GM18868 (cell line): Measurements from ENCODE around the gene HASPIN.
"Not testable (repeated sequence)": the region's sequence is repeated elsewhere in the genome, so short reads cannot be mapped to it uniquely, and the experiment has no call there.

Experiments used
- ATAC-seq: cut with Tn5 transposase; IDR thresholded peaks from one replicate; pipeline ENCODE4 v1.9.1; 2021; ENCODE audit warnings: mild to moderate bottlenecking, moderate library complexity; ENCODE audit not compliant: unreplicated experiment

HASPIN gene

DNA sequence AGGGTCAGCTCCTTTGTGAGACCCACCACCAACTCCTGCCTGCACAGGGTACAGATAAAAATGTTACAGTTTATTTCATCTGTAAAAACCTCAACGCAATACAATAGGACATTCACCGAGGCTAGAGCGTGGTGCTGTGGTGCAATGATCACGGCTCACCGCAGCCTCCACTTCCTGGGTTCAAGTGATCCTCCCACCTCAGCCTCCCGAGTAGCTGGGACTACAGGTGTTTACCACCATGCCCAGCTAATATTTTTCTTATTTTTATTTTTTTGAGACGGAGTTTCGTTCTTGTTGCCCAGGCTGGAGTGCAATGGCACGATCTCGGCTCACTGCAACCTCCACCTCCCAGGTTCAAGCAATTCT, 11.2 kb downstream of the HASPIN start:
- not testable (repeated sequence) for ATAC-seq

DNA sequence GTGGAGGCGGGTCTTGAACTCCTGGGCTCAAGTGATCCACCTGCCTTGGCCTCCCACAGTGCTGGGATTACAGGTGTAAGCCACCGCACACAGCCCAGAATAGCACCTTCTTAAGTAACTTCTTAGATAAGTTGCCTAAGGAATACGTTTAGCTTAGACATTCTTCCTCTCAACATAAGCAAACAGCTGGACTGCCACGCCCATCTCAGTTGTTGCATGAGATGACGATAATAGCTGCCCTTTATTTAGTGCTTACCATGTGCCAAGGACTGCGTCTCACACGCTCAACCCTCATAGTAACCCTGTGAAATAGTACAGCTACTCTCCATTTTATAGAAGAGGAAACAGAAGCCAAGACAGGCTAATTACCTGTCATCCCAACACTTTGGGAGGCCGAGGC, 11.8 kb downstream of the HASPIN start:
- ATAC-seq, result no peak

DNA sequence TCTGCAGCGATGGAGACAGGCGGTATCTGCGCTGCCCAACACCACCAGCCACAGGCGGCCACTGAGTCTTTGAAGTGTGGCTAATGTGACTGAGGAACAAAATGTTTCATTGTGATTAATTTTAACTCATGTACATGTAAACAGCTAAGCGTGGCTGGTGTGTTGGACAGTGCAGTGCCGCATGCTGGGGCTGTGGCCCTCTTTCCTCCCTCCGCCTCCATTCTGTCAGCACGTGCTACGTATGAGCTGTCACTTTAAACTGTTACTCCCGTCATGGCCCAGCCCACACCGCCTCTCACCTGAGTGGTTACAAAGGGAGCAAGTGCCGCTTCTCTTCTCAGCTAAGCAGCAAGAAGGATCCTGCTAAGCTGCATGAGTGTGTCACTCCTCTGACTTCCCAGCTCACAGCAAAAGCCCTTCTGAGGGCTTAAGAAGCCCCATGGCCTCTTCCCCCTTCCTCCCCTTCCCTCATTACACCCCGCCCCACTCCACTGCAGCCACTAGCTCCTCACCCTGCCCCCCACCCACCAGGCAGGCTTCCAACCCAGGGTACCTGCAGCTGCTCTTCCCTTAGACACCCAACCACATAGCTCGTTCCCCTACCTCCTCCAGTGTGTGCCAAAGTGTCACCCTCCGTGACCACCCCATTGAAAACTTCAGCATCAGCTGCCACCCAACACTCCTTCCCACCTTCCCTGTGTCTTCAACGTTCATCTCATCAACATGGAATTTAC, 15.0 kb downstream of the HASPIN start:
- no peak for ATAC-seq

DNA sequence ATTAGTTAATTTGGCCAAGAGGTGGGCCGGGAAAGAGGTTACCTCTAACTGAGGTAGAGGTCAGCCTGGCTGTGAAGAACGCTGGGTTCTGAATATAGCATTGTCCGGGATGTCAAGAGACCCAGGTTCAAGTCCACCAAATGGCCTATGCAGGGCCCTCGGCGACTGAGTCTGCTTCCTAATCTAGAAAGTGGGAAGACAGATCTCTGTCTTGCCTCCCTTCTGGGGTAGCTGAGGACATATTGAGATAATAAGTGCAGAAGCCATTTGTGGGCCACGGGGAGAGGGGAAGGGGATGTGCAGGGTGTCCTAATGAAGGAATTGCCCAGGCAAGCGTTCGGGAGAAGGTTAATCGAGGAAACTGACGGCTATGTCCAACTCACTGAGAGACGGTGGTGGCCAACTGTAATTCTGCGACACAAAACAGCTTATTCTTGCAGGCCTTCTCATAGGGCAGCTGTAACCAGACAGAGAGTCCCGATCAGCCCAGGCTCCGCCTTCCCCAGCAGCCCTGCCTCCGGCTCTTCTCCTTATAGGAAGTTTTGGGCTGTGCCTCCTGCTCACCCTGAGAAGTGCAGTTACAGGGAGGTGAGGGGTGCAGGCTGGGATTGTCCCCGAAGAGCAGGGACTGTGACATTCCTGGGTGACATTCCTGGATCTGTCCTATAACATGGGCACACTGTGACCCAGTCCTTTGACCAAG, 15.9 kb downstream of the HASPIN start:
- ATAC-seq, result no peak

DNA sequence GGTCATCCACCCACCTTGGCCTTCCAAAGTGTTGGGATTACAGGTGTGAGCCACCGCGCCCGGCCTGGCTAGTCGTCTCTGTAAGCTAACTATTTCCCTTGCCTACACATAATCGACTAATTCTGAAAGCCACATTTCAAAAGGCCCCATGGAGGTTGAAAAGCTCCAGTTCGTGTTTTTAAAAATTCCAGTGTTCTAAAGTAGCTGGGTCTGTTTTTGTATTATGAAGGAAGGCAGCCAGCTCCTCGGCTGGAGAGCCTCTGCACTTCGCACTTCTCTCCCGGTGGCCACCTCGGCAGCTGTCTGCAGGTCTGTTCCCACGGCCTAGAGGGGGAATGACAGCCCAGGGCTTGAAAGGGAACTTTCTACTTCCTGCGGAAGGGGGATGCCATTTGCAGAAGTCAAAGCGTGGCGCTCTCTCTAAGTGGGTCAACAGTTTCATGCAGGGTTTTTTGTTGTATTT, 16.9 kb downstream of the HASPIN start:
- ATAC-seq, result no peak

DNA sequence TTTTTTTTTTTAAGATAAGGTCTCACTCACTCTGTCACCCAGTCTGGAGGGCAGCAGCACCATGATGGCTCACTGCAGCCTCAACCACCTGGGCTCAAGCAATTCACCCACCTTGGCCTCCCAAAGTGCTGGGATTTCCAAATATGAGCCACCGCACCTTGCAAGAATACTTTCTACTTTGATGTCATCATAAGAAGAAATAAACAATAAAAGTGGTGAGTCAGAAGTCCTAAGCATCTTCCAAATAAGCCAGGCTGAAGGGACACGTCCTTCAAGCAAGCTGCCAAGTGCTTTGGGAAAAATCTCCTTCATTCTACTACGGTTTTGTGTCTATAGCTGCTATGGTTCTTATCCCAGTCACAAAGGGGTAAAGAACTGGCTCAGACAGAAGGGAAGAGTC, 20.3 kb downstream of the HASPIN start:
- ATAC-seq, result no peak

DNA sequence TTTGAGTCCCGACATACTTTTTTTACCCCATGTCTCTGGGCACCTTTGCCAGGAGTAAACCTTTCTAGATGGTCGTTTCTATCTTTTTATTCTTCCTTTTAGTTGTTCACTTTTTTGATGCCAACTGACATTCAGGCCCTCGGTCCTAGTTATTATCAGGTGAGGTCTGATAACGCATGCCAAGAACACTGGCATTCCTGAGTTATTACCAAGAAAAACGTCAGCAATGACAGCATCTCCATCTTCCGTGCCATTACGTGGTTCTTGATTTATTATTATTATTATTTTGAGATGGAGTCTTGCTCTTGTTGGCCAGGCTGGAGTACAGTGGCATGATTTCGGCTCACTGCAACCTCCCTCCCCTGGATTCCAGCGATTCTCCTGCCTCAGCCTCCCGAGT, 21.4 kb downstream of the HASPIN start:
- ATAC-seq, result no peak

DNA sequence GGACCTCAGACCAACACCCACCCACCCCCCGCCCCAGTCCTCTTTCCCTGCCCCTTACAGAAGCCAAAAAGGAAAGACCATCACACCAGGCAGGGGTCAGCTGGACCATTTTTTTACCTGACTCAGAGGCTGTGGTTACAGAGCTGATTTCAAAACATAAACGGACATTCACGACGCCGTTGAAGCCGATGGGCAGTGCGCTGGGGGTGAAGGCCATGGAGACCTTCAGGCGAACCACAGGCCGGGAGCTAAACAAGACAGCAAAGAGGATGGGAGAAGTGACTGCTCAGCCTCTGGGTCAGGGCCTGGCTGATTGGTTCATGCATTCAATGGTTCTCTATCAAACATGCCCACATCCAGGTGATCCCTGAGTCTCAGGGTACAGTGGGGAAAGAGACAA, 24.1 kb downstream of the HASPIN start:
- ATAC-seq, result no peak

DNA sequence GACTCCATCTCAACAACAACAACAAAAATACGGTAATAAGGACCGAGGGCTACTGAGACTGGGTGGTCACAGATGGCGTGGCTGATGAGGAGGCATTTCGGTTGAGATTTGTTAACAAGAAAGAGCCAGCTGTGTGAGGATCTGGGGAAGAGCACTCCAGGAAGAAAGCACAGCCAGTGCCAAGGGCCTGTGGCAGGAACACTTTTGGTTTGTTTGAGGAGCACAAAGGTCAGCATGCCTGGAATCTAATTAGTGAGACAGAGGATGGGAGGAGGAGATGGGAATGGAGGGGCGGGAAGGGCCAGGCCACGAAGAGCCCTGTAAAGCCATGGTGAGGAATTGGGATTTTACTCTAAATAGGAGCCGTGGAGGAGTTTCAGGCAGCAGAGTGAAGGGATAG, 24.9 kb downstream of the HASPIN start:
- ATAC-seq, result no peak

DNA sequence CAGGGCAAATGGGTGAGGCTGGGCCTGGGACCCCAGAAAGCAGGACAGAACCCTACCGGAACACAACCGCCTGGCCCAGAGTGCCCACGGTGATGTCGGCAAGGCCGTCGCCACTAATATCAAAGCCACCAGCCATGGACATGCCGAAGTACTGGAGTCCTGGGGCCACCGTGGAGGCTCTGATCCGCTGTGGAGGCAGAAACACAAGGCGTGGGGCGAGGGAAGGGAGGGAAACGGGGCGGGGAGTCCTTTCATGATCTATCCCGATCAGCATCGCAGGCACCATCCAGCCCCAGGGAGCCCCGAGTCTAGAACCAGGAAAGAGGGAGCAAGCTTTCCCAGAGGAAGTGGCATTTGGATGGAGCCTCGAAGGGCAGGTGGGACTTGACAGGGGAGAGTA, 26.6 kb downstream of the HASPIN start:
- no peak for ATAC-seq

DNA sequence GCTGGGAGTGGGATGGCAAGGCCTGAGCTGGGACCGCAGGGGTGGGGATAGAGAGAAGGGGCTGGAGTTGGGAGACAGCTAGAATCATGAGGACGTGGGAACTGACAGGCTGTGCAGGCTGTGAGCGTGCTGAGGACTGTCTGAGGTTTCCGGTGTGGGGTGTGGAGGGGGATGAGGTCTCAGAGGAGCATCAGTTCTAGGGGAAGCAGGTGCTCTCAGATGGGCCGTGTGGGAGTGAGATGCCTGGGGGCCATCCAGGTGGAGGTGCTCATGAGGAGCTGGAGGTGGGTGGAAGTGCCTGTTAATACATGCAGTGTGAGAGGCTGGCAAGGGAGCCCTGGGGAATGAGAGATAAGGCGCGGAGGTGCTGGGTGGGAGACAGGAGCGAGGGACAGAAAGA, 27.2 kb downstream of the HASPIN start:
- ATAC-seq, result no peak

DNA sequence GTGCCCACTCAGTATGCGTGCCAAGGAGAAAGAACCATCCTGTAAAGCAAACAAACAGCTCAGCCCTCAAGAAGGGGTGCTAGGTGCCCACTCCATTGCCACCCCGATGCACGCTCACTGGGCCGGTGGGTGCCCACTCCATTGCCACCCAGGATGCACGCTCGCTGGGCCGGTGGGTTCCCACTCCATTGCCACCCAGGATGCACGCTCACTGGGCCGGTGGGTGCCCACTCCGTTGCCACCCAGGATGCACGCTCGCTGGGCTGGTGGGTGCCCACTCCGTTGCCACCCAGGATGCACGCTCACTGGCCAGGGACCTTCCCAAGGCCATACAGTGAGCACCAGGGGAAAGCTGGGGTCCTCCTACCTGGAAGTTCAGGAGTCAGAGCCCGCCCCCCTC, 28.1 kb downstream of the HASPIN start:
- no peak for ATAC-seq

DNA sequence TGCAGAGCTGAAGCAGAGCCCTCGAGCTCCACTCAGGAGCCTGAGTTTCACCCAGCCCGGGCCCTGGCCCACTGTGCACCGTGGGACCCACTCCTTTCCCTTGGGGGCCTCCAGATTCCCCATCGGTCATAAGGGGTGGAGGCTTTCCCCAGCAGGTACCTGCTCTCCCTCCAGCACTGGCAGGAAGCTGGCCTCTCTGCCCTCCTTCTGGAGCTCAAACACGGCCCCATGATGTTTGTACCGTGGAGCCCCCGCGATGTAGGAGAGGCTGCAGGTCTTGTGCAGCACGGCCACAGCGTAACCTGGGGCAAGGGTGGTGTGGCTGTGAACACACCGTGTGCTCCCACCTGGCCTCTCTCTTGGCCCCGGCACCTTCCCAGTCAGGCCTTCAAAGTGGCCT, 29.9 kb downstream of the HASPIN start:
- no peak for ATAC-seq

DNA sequence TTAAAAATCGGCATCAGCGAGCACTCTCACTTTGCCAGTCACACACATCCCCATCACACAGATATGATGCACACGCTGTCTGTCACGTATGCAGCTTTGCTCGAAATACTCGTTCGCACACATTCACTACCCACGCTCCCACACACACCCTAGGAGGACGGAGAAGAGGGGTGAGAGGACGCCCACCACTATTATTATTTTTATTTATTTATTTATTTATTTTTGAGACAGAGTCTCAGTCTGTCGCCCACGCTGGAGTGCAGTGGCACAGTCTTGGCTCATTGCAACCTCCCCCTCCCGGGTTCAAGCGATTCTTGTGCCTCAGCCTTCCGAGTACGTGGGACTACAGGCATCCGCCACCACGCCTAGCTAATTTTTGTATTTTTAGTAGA, 30.4 kb downstream of the HASPIN start:
- ATAC-seq, result no peak

DNA sequence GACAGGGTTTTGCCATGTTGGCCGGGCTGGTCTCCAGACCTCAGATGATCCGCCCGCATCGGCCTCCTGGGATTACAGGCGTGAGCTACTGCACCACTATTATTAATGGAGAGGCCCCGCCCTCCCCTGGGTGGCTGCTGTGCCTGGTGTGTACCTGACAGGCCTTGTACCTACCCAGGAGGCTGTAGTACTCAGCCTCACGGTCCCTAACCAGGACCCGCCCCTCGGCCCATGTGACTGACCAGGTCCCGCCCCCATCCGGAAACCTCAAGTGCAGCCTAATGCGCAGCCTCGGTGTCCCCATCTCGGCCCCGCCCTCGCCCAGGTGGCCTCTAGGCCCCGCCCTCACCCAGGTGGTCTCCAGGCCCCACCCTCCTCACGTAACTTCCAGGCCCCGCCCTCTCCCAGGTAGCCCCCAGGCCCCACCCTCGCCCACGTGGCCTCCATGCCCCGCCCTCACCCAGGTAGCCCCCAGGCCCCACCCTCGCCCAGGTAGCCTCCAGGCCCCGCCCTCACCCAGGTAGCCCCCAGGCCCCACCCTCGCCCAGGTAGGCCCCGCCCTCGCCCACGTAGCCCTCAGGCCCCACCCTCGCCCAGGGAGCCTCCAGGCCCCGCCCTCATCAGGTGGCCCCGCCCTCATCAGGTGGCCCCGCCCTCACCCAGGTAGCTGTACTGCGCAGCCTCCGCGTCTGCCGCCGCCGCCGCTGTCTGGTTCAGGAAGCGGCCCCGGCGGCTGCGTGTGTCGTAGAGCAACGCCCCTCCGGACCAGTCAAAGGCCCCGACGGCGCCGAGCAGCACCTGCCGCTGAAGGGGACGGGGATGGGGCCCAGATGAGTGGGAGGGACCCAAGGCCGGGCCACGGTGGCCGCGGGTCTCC, 31.0 kb downstream of the HASPIN start:
- no peak for ATAC-seq

DNA sequence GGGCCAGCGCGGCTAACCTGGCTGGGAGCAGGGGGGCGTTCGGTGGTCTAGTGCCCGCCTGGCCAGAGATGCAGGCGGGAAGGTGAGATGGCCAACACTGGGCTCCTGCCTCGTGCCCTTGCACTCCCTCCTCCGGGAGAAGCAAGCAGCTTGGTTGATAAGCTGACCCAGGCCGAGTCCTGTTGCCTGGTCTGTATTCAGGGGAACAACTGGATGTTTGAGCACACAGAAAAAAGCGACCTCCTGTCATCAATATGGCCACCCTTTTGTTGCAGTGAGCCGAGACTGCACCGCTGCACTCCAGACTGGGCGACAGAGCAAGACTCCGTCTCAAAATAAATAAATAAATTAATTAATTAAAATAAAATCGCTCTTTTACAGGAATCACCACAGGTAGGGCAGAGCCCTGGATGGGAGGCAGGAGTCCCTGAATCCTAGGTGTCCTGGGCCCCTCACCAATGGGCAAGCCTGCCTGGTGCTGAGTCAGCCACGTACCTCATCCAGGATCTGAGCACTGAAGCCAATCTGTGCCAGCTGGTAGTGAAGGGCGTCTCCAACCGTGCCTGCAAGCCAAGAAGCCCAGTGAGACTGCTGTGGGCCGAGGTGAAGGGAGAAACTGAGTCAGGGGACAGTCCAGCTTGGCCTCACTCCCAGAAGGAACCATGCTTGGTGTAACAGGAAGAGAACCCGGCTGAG, 31.8 kb downstream of the HASPIN start:
- no peak for ATAC-seq

DNA sequence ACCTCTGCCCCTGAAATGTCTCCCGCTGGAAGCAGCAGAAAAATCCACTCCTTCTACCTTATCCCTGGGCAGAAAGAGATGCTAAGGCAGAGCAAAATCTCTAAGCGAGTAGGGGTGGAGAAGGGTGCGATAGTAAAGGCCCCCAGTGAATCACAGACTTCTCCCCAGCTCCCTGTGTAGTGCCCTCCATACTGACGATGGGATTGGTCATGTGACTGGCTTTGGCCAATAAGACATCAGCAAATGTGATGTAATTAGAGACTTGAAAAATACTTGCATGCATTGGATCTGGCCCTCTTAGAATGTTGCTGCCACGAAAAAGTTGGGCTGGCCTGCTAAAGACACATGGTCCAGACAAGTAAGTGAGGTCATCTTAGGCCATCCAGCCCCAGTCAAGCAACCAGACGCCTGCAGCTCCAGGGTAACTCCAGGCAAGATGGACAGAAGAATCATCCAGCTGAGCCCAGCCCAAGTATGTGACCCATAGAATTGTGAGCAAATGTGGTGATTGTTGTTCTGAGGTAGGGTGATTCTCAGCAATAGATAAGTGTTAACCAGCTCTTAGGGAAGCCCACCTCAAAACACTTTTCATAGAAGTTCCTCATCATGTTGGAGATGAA, 36.0 kb downstream of the HASPIN start:
- no peak for ATAC-seq

DNA sequence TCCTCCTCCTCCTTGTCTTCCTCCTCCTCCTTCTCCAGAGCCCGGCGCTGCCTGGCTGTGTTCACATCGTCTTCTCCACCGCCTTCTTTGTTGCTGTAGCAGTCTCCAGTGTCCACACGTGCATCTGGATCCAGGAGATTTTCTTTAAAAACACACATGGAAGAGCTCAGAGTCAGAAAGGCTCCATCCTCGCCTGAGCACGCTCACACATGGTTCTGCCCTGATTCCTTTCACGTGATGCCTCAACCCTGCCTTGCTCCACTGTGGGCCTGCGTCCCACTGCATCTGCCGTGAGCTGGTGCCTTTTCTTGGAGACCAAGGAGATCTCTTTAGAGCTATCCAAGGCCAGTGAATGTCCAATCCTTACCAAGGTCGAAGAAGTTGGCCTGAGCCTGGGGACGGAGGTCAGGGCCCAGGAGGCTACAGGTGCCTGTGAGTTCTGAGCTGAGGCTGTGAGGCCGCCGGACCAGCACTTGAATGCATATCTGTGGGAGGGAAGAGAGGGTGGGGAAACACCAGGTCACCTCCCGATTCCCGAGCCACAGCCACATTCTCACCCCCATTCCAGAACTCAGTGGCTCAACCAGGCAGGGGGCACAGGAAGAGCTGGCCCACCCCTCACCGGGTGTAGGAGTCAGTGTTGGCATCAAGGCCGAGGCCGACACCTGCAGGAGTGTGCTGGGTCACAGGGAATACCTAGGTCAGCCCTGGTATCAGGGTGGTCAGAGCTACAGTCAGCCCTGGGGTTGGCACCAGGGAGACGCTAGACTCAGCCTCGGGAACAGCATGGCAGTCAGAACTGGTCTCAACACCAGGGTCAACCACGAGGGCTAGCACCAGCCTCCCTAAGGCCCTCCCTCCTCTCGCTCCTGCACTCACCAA, 37.6 kb downstream of the HASPIN start:
- ATAC-seq, result no peak

DNA sequence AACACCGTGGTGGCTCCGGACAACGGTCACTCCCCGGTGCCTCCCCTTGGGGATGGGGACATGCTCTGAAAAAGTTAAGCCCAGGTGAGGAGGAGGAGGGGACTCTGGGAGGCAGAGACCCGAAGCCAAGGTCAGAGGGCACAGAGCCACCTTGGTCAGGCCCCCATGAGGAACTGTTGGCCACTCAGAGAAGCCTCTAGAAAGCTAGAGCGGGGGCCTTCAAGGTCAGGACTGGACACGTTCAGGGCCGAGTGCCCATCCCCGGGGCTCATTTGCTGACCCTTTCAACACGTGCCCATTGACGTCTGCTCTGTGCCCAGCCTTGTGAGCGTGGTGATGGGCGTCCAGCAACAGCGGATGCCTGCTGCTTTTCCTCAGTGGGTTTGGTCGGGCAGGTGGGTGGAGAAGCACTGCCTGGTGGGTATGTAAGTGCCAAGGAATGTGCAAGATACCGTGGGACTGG, 38.2 kb downstream of the HASPIN start:
- ATAC-seq, result no peak
